WERI-Rb-1 (cell line): ENCODE measurements around the gene TLR8.

Experiments
- DNase-seq: peaks from one replicate; pipeline ENCODE4 v3.0.0-alpha.2; 2020
- H3K27ac ChIP-seq: fragments of 250-450 bp; sonication (Bioruptor Pico); 2 replicates; pipeline ENCODE4 v1.5.1; 2020; ENCODE audit warnings: mild to moderate bottlenecking, moderate library complexity
- H3K27me3 ChIP-seq: fragments of 250-450 bp; sonication (Bioruptor Pico); 2 replicates; pipeline ENCODE4 v1.5.1; 2021; ENCODE audit warnings: mild to moderate bottlenecking, low read depth, moderate library complexity; ENCODE audit not compliant: insufficient read depth, severe bottlenecking
- H3K36me3 ChIP-seq: fragments of 250-450 bp; sonication (Bioruptor Pico); 2 replicates; pipeline ENCODE4 v1.5.1; 2020; ENCODE audit warnings: mild to moderate bottlenecking, moderate library complexity
- H3K4me3 ChIP-seq: 2 replicates; pipeline ENCODE4 v1.5.1; 2011; ENCODE audit warnings: low read depth, mild to moderate bottlenecking, control low read depth, low read length
- H3K9me3 ChIP-seq: fragments of 250-450 bp; sonication (Bioruptor Pico); 2 replicates; pipeline ENCODE4 v1.5.1; 2021; ENCODE audit warnings: mild to moderate bottlenecking, moderate library complexity; ENCODE audit not compliant: severe bottlenecking
- TF ChIP-seq, protein P1 (sequence below): IDR thresholded peaks from 2 replicates; pipeline ENCODE4 v1.5.1; 2011; ENCODE audit warnings: low read depth, mild to moderate bottlenecking, control low read depth, inconsistent platforms, low read length

TLR8 gene

DNA sequence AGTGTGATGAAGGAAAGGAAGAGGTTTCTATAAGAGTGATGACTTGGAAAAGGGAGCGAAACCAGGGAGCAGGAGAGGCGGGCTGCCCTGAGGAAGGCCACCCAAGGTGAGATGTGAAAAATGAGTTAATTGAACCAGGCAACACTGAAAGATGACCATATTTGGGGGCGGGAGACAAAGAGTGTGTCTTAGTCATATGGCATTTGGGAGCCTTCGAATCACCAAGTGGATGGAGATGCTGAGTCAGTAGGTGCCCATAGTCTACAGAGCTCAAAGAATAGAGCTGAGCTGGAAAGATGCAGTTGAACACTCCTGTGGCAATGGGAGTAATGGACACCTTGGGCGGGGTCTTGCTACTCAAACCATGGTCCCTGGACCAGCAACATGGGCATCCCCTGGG lies 8.3 kb upstream of the TLR8 start:
- TF ChIP-seq, protein P1, sequence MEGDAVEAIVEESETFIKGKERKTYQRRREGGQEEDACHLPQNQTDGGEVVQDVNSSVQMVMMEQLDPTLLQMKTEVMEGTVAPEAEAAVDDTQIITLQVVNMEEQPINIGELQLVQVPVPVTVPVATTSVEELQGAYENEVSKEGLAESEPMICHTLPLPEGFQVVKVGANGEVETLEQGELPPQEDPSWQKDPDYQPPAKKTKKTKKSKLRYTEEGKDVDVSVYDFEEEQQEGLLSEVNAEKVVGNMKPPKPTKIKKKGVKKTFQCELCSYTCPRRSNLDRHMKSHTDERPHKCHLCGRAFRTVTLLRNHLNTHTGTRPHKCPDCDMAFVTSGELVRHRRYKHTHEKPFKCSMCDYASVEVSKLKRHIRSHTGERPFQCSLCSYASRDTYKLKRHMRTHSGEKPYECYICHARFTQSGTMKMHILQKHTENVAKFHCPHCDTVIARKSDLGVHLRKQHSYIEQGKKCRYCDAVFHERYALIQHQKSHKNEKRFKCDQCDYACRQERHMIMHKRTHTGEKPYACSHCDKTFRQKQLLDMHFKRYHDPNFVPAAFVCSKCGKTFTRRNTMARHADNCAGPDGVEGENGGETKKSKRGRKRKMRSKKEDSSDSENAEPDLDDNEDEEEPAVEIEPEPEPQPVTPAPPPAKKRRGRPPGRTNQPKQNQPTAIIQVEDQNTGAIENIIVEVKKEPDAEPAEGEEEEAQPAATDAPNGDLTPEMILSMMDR, result no peak
- no peak overlapping the region for H3K27ac ChIP-seq
- H3K4me3 ChIP-seq, result no peak overlapping the region
- no peaks in the 10 kb centered on the region for H3K9me3 ChIP-seq
- no peaks in the 10 kb centered on the region for H3K36me3 ChIP-seq
- peaks cover 86% of the 10 kb centered on the region for H3K27me3 ChIP-seq
- no peak for DNase-seq

- DNase-seq, result no peak
- no peaks in the 10 kb centered on the region for H3K36me3 ChIP-seq
- H3K27ac ChIP-seq, result no peak overlapping the region
- H3K4me3 ChIP-seq, result no peak overlapping the region
- H3K9me3 ChIP-seq, result no peaks in the 10 kb centered on the region
- H3K27me3 ChIP-seq, result peaks cover 83% of the 10 kb centered on the region
- TF ChIP-seq, protein P1, result no peak
These were observed 6.9 kb upstream of the TLR8 start for GRCh38 chrX:12899506-12899905.

DNA sequence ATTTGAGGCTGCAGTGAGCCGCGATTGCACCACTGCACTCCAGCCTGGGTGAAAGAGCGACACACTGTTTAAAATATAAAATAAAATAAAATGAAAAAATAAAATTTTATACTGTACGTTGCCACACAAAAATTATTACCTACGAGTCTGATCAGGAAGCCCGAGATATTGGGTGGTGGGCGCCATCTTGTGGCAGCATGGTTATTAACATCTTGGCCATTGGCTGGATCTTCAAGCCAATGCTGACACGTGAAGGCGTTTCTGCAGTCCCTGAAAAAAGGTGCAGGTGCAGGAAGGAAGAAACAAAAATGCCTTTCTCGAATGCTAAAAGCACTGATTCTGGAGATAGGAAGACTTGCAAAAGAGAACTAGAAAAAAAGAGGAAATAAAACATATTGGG lies 4.9 kb upstream of the TLR8 start:
- peaks cover 85% of the 10 kb centered on the region for H3K27me3 ChIP-seq
- no peaks in the 10 kb centered on the region for H3K9me3 ChIP-seq
- H3K4me3 ChIP-seq, result no peak overlapping the region
- TF ChIP-seq, protein P1, result peak; percentile 62
- peak; percentile 58 for DNase-seq
- H3K36me3 ChIP-seq, result no peaks in the 10 kb centered on the region
- no peak overlapping the region for H3K27ac ChIP-seq

- Histone ChIP-seq H3K27me3 (peaks cover 90% of the 10 kb centered on the region), H3K4me3 (no peak overlapping the region), H3K27ac (no peak overlapping the region), H3K36me3 (no peaks in the 10 kb centered on the region), H3K9me3 (peaks cover 4% of the 10 kb centered on the region)
- no peak for DNase-seq
- TF ChIP-seq, protein P1, result no peak
These were observed 2.8 kb upstream of the TLR8 start for GRCh38 chrX:12903646-12904045.

DNA sequence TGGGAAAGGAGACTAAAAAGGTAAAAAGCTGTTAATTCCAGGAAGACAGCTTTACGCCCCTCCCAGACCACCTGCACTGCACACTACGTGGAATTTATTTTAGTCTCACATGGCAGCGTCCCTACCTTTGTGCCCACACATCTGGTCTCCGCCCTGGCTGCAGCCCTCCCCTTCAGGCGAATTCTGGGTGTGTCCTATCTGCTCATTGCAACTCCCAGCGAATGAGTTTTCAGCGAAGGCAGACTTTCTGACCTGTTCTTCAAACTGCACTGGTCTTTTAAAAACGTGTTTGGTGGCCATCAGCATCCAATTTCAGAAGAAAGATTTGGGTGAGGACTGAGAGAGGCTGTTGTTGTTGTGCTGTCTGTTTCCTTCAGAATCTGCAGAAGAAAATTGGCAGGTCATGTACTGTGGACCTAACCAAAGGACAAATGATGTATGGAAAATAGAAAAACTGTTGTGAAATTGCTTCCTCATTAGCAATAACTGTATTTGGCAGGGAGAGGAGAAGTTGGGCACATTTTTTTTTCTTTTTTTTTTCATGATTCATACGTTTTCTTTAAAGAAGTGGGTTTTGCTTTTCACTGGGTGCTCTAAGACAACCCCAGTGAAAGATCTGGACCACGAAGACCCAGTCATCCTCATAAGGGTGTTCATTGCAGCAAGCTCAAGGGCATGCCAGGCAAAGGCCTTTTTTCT lies 4.2 kb downstream of the TLR8 start:
- Histone ChIP-seq H3K27ac (no peak overlapping the region), H3K27me3 (peaks cover 86% of the 10 kb centered on the region), H3K36me3 (no peaks in the 10 kb centered on the region), H3K4me3 (no peak overlapping the region), H3K9me3 (peaks cover 4% of the 10 kb centered on the region)
- DNase-seq, result no peak
- TF ChIP-seq, protein P1, result no peak

- Histone ChIP-seq H3K27me3 (peaks cover 86% of the 10 kb centered on the region), H3K36me3 (no peaks in the 10 kb centered on the region), H3K4me3 (no peak overlapping the region), H3K9me3 (peaks cover 4% of the 10 kb centered on the region), H3K27ac (no peak overlapping the region)
- no peak for DNase-seq
- TF ChIP-seq, protein P1, result no peak
These were observed 4.7 kb downstream of the TLR8 start for GRCh38 chrX:12911122-12911470.
